Brain pericyte (primary cell): ENCODE data around the gene AKAP7.

Experiments
- DNase-seq: peaks from one replicate; pipeline ENCODE4 v3.0.0-alpha.2; 2012; ENCODE audit warnings: low read depth, low spot score

The AKAP7 gene

DNA sequence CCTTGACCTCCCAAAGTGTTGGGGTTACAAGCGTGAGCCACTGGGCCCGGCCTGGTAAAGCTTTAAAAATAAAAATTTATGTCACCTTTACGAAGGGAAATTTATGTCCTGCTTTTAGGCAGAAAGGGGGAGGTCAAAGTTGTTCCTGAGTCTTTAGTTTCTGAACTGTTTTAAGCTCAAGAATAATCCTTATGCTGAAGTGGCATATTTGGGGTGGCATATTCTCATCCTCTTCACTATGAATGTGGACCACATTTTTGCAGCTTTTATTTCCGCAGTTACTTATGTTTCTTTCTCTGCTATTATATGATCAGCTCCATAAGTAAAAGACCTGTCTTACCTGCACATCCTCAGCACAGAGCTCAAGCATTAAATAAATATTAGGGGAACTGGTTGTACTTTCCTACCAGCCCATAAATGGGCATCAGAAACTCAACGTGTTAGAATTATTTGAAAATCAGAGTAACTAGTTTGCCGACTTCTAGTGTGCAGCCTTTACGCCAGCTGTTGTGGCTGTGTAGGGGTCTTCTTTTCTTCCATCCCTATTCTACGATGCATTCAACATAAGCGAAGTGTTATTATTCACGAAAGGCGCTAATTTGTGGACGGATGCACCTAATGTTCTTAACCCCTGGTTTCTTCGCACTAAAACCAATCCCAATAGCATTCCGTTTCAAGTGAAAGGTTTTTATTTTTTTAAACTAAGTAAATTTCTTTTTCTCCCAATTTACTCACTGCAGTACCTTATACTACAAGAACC, 867 bp upstream of the AKAP7 start:
- DNase-seq = no peak

DNA sequence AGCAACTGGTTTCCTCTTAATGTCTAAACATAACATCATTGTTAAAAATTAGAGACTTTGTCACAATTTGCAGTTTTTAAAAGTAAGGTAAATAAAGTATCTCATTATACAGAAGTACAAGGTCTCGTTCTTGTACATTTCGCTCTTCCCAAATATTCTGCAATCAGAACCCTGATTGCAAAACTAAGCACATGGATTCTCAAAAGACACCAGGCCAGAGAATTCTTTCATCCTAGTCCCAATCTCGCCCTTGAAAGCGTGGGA, 355 bp upstream of the AKAP7 start:
- no peak for DNase-seq

DNA sequence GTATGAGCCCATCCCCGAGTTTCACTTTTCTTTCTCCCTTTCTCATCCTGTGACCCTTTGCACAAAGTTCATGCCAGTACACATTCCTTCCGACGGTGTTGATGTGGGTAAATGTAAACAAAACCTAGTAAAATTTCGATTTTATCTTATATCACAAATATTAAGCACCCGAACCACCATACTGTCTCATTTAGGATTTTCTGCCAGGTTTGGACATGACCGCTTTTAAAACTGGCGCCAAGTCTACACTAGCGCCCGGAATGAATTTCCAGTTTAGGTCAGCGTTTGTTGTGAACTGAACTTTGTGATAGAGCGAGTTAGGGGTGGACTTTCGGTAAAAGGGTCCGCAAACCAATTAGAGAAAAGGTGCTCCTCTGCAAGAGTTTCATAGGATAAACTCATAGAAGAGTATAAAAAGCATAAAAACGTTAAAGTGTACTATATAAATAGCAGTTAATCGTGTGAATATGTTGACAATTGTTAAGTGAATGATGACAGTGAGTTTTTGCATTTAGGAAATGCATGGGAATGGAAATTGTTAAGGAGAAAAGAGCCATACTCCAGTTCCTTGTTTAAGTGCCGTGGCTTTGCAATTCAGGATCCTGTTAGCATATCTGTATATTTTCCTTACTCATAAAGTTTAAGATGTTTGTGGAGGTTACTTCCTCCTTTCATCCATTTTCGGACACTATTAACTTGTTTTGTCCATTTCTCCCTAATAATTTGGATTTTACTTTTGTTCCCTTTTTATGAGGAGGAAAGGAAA, 937 bp downstream of the AKAP7 start:
- DNase-seq = no peak

DNA sequence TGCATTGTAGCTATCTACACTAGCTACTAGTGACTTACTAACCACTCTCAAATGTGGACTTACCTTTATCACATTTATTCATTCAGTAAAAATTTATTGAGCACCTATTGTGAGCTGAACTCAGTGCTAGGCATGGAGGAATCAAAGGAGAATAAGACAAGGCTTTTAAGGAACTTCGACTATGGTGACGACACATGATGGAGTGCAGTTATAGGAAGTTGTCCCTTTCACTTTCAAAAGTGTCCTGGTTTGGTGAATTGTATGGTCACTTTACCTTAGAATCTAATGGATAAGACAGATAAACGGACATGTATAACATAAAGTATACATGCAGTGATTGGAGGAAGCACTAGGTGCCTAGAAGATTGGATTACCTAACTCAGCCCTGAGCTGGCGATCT, 4.3 kb downstream of the AKAP7 start:
- no peak for DNase-seq

GRCh38 chr6:131143319-131143718, 8.1 kb downstream of the AKAP7 start:
- no peak for DNase-seq

DNA sequence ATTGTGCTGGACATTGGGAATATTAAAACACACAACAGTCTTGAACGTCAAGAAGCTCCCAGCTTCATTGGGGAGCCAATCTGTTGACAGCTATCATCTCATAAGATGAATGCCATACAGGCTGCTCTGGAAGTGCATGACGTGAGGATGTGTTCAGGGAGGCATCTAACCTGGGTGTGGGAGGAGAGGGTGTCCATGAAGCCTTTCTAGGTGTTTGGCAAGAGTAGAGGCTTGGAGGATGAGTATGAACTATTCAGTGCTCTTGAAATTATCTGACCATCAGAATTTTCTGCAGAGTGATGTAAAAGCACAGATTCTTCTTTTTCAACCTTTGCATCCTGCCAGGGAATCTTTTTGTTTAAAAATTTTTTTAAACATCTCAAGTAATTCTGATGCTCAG, 11.6 kb downstream of the AKAP7 start:
- DNase-seq = no peak

GRCh38 chr6:131156411-131156810, 21.1 kb downstream of the AKAP7 start:
- no peak for DNase-seq

DNA sequence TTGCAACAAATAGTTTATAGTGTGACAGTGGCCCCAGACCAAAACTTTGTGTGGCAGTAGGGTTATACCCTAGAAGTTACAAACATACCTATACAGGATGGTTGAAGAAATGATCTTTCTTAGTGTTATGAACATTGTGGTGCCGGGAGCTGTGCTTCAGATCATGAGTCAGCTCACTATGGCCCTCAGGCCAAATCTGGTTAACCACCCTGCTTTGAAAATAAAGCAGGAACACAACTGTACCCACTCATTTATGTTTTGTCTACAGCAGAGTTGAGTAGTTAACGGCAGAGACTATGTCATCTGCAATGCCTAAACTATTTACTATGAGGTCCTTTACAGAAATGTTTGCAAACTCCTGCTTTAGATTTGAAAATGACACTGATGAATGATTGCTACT, 24.3 kb downstream of the AKAP7 start:
- no peak for DNase-seq

GRCh38 chr6:131160254-131160758, 25.0 kb downstream of the AKAP7 start:
- no peak for DNase-seq

DNA sequence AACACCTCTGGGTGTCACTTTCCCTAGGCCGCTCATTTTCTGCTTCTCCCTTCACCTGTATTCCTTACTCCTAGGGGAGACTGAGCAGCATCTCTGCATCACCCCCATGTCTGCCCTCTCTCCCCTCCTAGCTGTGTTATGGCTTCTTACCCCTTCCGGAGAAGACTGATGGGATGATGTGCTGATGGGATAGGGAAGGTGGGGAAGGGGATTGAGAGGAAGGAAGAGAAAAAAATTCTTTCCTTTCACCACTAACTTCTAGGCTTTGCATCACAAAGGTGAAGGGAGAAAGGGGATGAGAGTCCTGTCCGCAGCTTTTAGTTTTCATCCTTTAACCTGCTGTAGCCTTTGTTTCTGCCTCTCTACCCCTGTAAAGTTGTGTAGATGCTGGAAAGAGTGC, 26.7 kb downstream of the AKAP7 start:
- DNase-seq = no peak

GRCh38 chr6:131163886-131164285, 28.6 kb downstream of the AKAP7 start:
- DNase-seq = no peak

GRCh38 chr6:131164506-131164905, 29.2 kb downstream of the AKAP7 start:
- no peak for DNase-seq

DNA sequence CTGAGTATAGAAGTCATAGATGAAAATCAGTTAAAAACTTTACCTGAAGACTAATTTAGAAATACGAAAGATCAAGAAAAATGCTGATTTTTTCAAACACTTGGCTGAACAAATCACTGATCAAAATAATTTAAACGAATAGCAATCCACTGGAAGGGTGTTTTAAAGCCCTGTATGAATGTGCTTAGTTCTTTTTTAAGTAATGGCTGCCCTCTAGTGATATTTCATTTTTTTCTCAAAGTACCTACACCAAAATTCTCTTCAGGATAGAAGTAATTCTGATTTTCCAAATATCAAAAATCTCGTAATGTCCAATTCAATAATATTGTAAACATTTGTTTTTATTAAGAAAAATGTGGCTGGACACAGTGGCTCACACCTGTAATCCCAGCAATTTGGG, 32.5 kb downstream of the AKAP7 start:
- DNase-seq = no peak

GRCh38 chr6:131169613-131170012, 34.3 kb downstream of the AKAP7 start:
- DNase-seq = no peak

DNA sequence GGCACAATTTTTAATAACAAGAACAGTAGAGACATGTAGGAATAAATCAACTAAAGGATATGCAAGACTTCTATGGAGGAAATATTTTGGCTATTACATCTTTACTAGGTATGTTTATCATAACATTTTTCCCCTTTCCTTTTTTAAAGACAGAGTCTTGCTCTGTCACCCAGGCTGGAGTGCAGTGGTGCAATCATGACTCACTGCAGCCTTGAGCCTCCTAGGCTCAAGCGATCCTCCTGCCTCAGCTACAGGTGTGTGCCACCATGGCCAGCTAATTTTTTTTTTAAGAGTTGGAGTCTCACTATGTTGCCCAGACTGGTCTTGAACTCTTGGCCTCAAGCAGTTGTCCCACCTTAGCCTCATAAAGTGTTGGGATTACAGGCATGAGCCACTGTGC, 37.0 kb downstream of the AKAP7 start:
- no peak for DNase-seq

DNA sequence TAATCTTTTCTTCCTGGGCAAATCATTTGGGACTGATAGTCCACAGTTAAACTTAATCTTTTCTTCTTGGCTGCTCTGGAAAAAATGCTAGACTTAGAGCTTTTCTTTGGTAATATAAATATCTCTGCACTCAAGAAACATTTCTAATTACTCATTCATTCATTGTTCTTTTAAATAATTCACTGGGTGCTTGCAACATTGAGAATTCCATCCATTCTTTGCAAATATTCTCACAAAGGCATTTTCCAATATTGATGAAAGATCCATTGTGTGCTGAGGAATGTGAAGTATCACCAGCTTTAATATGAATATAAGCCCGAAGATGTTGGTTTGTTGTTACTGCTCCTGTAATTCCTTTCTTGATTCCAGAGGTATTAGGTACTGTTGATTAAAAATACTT, 38.4 kb downstream of the AKAP7 start:
- DNase-seq = no peak

- DNase-seq = no peak
Observed at GRCh38 chr6:131175564-131175963, 40.3 kb downstream of the AKAP7 start.

GRCh38 chr6:131177996-131178395, 42.7 kb downstream of the AKAP7 start:
- no peak for DNase-seq

- no peak for DNase-seq
Observed at GRCh38 chr6:131182991-131183425, 47.7 kb downstream of the AKAP7 start.

- no peak for DNase-seq
Observed at GRCh38 chr6:131183427-131184095, 48.3 kb downstream of the AKAP7 start.

DNA sequence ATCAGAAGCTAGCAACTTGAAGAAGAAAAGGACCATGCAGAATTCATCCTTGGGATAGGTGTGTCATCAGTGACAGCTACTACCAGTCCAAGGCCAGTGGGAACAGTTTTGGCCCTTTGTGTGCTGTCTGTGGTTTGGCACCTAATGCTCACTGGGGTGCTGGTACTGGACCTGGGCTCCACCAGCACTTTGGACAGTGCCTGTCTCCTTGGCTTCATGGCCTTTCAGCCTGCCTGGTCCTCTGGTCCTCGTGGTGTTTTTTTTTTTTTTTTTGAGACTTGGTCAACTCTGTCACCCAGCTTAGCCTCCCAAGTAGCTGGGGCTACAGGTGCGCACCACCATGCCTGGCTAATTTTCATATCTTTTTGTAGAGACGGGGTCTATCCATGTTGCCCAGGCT, 56.3 kb downstream of the AKAP7 start:
- DNase-seq = no peak

DNA sequence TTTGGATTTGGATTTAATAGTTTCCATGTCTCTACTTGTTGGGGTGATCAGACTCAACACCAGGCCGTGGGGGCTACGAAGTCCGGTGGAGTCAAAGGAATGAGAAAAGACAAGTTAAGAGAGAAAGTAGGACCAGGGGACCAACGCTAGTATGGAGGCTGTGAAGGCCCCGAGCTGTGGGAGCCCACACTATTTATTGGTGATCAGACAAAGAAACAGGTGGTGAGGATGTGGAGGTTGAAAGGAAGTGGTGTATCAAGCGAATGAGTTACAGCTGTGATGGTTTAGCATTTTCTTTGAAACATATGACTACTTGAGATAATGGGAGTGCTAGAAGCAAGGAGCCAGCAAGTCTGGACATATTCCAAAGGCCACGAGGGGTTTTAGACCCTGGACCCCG, 62.4 kb downstream of the AKAP7 start:
- DNase-seq = no peak
